ENCODE results near the gene SYN1.

The SYN1 gene

GRCh38 chrX:47595716-47596251 lies 23.9 kb downstream of the SYN1 start:
- no peak for DNase-seq (ENCODE audit: low spot score)

GRCh38 chrX:47593522-47593921 lies 26.1 kb downstream of the SYN1 start:
- no peak for DNase-seq (ENCODE audit: low spot score)

- DNase-seq (ENCODE audit: low spot score), result no peak
Observed at GRCh38 chrX:47590984-47591383, 28.7 kb downstream of the SYN1 start.

GRCh38 chrX:47587906-47588735 lies 31.5 kb downstream of the SYN1 start:
- no peak for DNase-seq (ENCODE audit: low spot score)

DNA sequence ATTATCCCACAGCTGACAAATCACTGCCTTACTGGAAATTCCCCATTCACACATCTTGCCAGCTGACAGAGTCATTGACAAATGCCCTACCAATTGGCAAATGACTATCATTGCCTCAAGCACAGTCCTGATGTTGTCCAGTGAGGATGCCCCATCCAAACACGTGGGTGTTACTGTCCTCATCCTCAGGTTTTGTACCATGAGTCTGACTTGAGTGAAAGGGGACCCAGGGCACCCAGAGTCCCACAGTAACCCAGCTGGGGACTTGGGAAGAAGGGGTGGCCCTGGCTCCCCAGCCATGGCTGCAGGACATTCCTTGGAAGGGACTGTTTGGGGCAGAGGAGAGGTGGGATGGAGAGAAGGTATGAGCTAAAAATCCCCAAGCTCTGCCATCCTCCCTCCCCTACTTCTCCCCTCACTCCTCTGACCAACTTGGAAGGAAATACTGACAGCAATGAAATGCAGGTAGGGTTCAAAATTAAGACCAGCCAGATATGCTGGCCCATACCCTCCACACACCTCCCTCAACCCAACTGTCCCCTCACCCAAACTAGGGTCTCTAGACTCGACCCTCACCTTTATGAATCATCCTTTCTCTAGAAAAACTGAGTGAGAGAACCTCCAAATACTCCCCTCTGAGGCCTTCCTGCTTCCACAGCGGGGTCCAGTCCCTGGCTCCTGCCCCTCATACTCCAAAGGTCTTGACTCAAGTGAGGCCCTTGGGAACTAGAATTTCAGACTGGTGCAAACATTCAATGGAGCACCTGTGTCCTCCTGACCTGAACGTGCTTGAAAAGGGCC lies 32.4 kb downstream of the SYN1 start:
- no peak for DNase-seq (ENCODE audit: low spot score)

DNA sequence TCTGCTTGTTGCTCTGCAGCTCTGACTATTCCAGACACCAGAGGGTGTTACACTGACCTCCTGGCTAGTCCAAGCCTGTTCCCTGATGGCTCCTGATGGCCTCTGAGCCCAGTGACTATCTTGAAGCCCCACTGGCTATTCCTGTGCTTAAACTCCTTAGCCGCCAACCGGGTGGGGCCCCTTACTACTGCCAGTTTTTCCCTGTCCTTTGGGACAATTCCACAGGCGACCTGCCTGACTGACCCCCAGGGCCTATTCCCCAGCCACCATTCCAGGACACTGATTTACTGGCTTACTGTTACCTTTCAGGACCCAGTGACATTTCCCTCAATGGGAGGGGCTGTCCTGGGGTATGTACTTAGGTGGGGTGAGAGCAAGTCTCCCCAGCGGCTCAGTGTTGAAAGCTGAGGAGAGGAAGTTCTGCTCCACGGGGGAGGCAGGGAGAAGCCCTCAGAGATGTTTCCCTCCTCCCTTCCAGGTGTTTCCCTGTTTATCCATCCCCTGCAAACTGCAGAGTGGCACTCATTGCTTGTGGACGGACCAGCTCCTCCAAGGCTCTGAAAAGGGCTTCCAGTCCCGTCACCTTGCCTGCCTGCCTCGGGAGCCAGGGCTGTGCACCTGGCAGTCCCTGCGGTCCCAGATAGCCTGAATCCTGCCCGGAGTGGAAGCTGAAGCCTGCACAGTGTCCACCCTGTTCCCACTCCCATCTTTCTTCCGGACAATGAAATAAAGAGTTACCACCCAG lies 33.4 kb downstream of the SYN1 start:
- DNase-seq (ENCODE audit: low spot score), result no peak

DNA sequence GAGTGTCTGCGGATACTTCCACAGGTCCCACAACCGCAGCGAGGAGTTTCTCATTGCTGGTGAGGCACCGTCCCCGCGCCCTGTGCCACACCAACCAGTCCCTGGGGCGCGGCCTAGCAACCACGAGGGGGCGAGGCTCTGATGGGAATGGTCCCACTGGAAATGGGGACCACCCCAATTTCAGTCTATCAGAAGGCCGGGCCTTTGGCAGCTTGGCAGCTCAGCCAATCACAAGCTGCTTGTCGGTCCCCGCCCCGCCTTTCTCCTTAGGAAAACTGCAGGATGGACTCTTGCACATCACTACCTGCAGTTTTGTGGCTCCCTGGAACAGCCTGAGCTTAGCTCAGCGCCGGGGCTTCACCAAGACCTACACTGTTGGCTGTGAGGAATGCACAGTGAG lies 34.4 kb downstream of the SYN1 start:
- no peak for DNase-seq (ENCODE audit: low spot score)

DNA sequence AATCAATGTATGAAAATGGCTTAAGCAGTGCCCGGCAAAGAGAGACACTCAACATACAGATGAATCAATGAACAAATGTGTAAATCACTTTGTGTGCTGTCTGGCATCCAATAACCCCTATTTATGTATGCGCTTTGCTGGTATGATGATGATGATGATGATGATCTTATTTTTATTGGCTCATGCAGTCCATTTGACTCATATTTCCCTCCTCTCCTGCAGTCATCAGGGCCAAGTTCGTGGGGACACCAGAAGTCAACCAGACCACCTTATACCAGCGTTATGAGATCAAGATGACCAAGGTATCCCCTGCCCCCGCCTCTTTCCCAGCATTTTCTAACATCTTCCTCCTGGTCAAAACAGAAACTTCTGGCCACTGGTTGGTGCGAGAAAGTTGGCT lies 34.9 kb downstream of the SYN1 start:
- no peak for DNase-seq (ENCODE audit: low spot score)

- no peak for DNase-seq (ENCODE audit: low spot score)
Observed at GRCh38 chrX:47583240-47583861, 36.3 kb downstream of the SYN1 start.

- DNase-seq (ENCODE audit: low spot score), result no peak
Observed at GRCh38 chrX:47581731-47582647, 37.7 kb downstream of the SYN1 start, which contains the start of gene TIMP1. TSS of gene TIMP1 (plus strand) at chrX:47582436. CDS start at chrX:47583416, 980 bp downstream.

DNA sequence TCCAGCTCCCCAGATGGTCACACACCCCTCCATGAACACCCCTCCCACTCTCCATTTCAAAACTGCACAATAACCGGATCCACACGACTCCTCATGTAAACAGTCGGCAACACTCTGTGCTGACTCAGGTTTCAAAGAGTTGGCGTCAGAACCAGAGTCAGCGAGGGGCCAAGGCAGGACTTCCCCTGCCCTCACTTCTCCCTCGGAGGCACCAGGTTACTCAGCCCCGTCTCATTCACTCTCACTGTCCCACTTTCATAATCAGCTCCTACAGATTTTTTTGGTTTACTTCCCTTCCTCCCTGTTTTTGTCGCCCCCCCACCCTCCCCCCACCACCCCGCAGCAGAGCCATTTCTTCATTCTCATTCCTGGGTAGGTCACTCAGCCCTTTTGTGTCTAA lies 40.1 kb downstream of the SYN1 start:
- no peak for DNase-seq (ENCODE audit: low spot score)

DNA sequence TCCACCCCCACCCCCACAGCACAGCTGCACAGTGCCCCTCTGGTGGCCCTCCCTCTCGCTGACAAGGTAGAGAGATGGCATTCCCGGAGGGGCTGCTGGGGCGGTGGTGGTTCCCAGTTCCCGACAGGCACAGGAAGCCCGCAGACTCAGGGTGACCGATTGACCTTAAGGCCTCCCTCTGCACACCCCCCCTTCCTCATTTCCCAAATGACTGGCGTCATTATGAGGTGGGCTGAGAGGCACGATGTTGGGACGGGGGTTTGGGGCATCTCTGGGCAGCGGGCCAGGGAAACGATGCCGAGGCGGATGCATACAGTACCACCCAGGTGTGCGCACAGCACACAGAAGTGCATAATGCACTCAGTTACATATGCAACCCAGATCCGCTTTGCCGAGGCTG lies 41.0 kb downstream of the SYN1 start:
- no peak for DNase-seq (ENCODE audit: low spot score)

DNA sequence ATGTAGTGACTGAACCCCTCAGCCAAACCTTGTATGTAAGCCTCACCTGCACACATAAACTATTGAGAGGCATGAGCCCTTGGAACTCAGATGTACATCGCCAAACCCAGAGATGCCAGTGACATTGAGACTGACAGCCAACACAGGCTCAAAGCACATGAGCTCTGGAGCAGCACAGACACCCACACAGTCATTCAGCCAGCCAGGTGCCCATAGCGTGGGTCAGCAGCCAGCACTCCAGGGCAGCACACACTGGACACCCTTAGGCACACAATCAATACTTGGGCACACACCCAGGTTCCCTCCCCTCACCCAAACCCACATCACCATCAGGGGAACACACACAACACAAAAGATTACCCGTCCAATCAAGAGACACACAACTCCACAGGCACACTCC lies 41.8 kb downstream of the SYN1 start:
- no peak for DNase-seq (ENCODE audit: low spot score)

- no peak for DNase-seq (ENCODE audit: low spot score)
Observed at GRCh38 chrX:47577424-47577823, 42.2 kb downstream of the SYN1 start.

DNA sequence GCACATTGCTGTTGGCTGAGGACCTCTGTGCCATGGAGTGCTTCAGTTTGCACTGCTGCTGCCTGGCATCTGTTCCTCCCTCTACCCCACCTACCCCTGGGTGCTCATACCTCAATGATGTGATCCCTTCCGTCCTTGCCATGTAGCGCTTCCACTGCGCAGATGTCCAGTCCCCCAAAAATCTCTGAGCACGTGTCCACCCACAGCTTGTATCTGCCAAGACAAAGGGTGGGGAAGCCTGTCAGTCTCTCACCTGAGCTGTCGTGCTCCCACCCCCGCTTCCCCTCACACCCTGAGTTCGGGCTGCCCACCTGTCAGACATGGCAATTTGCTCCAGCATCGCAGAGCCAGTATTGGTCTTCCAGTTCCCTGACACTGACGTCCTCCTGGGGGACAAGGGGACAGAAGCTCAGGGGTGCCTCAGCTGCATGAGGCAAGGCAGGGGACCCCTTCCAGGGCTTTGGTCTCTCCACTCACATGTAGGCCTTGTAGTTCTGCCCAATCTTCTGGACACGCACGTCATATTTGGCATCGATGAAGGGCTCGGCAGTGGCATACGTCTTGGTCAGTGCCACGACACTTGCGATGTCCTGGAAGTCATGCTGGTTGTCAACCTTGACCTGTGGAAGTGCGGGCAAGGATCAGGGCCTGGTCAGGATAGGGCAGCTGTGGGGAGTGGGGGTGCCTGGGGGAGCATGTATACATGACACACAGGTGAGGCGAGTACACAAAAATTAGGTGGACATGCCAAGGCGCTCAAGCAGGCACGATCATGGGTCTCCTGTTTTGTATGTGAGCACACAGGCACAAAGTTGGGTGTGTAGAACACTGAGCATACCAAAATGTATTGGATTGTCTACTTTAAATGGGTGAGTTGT lies 43.4 kb downstream of the SYN1 start:
- DNase-seq (ENCODE audit: low spot score), result no peak

GRCh38 chrX:47574547-47575301 lies 44.9 kb downstream of the SYN1 start:
- DNase-seq (ENCODE audit: low spot score), result no peak

GRCh38 chrX:47574076-47574546 lies 45.5 kb downstream of the SYN1 start:
- DNase-seq (ENCODE audit: low spot score), result no peak

GRCh38 chrX:47573341-47574075 lies 46.1 kb downstream of the SYN1 start:
- DNase-seq (ENCODE audit: low spot score), result no peak
